ENCODE measurements around the gene ACVR1B.

GRCh38 chr12:51904951-51905470, 46.5 kb upstream of the ACVR1B start:
- TF ChIP-seq CTCF (conservative IDR thresholded peaks at IDR 0.05; ENCODE audit: low read depth in 2 of 2), result no peak
- no peak for TF ChIP-seq JUNB (IDR thresholded peaks at IDR 0.05; ENCODE audit: unreplicated experiment)
- TF ChIP-seq POLR2AphosphoS5 (IDR thresholded peaks at IDR 0.05; ENCODE audit: low read depth), result no peak
- TF ChIP-seq EZH2 (IDR thresholded peaks at IDR 0.05; ENCODE audit: low read depth, unreplicated experiment), result no peak
- no peak for TF ChIP-seq REST (IDR thresholded peaks at IDR 0.05; ENCODE audit: unreplicated experiment)
- no peak for TF ChIP-seq EZH2phosphoT487 (IDR thresholded peaks at IDR 0.05; ENCODE audit: unreplicated experiment)
- no peak for TF ChIP-seq STAT1 (IDR thresholded peaks at IDR 0.05; ENCODE audit: unreplicated experiment)
- no peak for TF ChIP-seq ETS1 (IDR thresholded peaks at IDR 0.05)
- no peak for TF ChIP-seq NANOG (IDR thresholded peaks at IDR 0.05; ENCODE audit: borderline replicate concordance)
- TF ChIP-seq ZNF331 (CRISPR knock-in tag; IDR thresholded peaks at IDR 0.05; ENCODE audit: low read depth), result no peak
- no peak for TF ChIP-seq CREB1 (CRISPR knock-in tag; IDR thresholded peaks at IDR 0.05; ENCODE audit: low read depth)
- no peak for TF ChIP-seq ZNF462 (CRISPR knock-in tag; IDR thresholded peaks at IDR 0.05)

Data from GM23338 (cell line).